ENCODE data around the gene RBM4. TPM values are rescaled to one million over a fixed set of nuclear protein-coding genes. Genes with fewer than 3 reads are reported as not detected.

Gene RBM4
- total and polyA plus RNA-seq, 2 of the 13 experiments (the other 11 are each of a cell fraction or from before 2014, with no cell fraction given) = 126 to 136 TPM

- TF ChIP-seq ZBTB26 (CRISPR knock-in tag; IDR thresholded peaks at IDR 0.05; ENCODE audit: borderline replicate concordance) (peak; percentile 78; the same call in 1 of the 2 replicates), NFIC (IDR thresholded peaks at IDR 0.05; ENCODE audit: low read length) (no peak), NCOA2 (CRISPR knock-in tag; IDR thresholded peaks at IDR 0.05) (peak; percentile 71), HMG20A (CRISPR knock-in tag; IDR thresholded peaks at IDR 0.05; ENCODE audit: borderline replicate concordance) (peak; percentile 29; the same call in 1 of the 2 replicates), MIER2 (CRISPR knock-in tag; IDR thresholded peaks at IDR 0.05) (0 out of 2 replicates have a peak, but pooled peaks have one; percentile 35), SMAD1 (CRISPR knock-in tag; IDR thresholded peaks at IDR 0.05; ENCODE audit: borderline replicate concordance, low read depth) (no peak), ZUFSP (CRISPR knock-in tag; IDR thresholded peaks at IDR 0.05; ENCODE audit: borderline replicate concordance) (no peak), CEBPG (CRISPR knock-in tag; IDR thresholded peaks at IDR 0.05) (peak; percentile 32; the same call in 1 of the 2 replicates), HNRNPK (IDR thresholded peaks at IDR 0.05; ENCODE audit: low read depth, low read length, poor library complexity, severe bottlenecking) (no peak), CBX1 (IDR thresholded peaks at IDR 0.05; ENCODE audit: low read depth) (no peak), PRMT3 (CRISPR knock-in tag; IDR thresholded peaks at IDR 0.05; ENCODE audit: borderline replicate concordance, low read depth) (no peak), ATF7 (IDR thresholded peaks at IDR 0.05) (no peak), ATF7 (CRISPR knock-in tag; IDR thresholded peaks at IDR 0.05) (0 out of 2 replicates have a peak, but pooled peaks have one; percentile 22), MTA1 (CRISPR knock-in tag; IDR thresholded peaks at IDR 0.05; ENCODE audit: borderline replicate concordance) (no peak), GMEB1 (CRISPR knock-in tag; IDR thresholded peaks at IDR 0.05; ENCODE audit: borderline replicate concordance) (peak; percentile 88), ZFP37 (CRISPR knock-in tag; IDR thresholded peaks at IDR 0.05; ENCODE audit: borderline replicate concordance) (peak; percentile 95), FOSL1 (CRISPR knock-in tag; IDR thresholded peaks at IDR 0.05; ENCODE audit: borderline replicate concordance) (0 out of 2 replicates have a peak, but pooled peaks have one; percentile 39), IKZF5 (CRISPR knock-in tag; IDR thresholded peaks at IDR 0.05) (peak; percentile 82), ZNF724P (CRISPR knock-in tag; IDR thresholded peaks at IDR 0.05; ENCODE audit: borderline replicate concordance) (peak; percentile 47; the same call in 1 of the 2 replicates), ATF5 (CRISPR knock-in tag; IDR thresholded peaks at IDR 0.05; ENCODE audit: low read depth) (no peak), NRL (CRISPR knock-in tag; IDR thresholded peaks at IDR 0.05; ENCODE audit: borderline replicate concordance) (peak; percentile 92), MAZ (IDR thresholded peaks at IDR 0.05; ENCODE audit: borderline replicate concordance, low read depth, low read length) (peak; percentile 38; the same call in 1 of the 2 replicates), MAZ (CRISPR knock-in tag; IDR thresholded peaks at IDR 0.05; ENCODE audit: low read depth) (peak; percentile 91)
Measured at GRCh38 chr11:66592457-66593302, 45.8 kb upstream of the RBM4 start, which contains the start of the genes CCDC87 and CCS (continued).

Measured in HepG2 (cell line).